Endodermal cell (in vitro differentiated cells): ENCODE measurements around the gene WDCP. TPM values are rescaled to one million over a fixed set of nuclear protein-coding genes. Genes with fewer than 3 reads are reported as not detected.
A peak's percentile ranks its signal among the peaks of the same experiment; 100 is the strongest.

ENCODE experiments used
- DNase-seq: peaks from one replicate; pipeline ENCODE4 v3.0.0-alpha.2; 2017
- H3K27ac ChIP-seq: 2 replicates; pipeline ENCODE4 v1.5.1; 2013; ENCODE audit warnings: mild to moderate bottlenecking, low read depth, low read length, moderate library complexity
- H3K27me3 ChIP-seq: 2 replicates; pipeline ENCODE4 v1.6.1; 2013; ENCODE audit warnings: mild to moderate bottlenecking, low read length, moderate library complexity; ENCODE audit not compliant: insufficient read depth, control insufficient read depth, poor library complexity, severe bottlenecking
- H3K36me3 ChIP-seq: 2 replicates; pipeline ENCODE4 v1.7.0; 2013; ENCODE audit warnings: mild to moderate bottlenecking, low read length, moderate library complexity; ENCODE audit not compliant: control insufficient read depth, insufficient read depth
- H3K4me1 ChIP-seq: one replicate; pipeline ENCODE4 v1.7.0; 2013; ENCODE audit warnings: low read length; ENCODE audit not compliant: control insufficient read depth, insufficient read depth
- H3K4me3 ChIP-seq: 2 replicates; pipeline ENCODE4 v1.5.1; 2013; ENCODE audit warnings: mild to moderate bottlenecking, low read length, moderate library complexity
- H3K9ac ChIP-seq: 2 replicates; pipeline ENCODE4 v1.6.1; 2013; ENCODE audit warnings: mild to moderate bottlenecking, low read length, moderate library complexity; ENCODE audit not compliant: poor library complexity, severe bottlenecking; ENCODE audit errors: extremely low read depth
- H3K9me3 ChIP-seq: 2 replicates; pipeline ENCODE4 v1.6.1; 2013; ENCODE audit warnings: mild to moderate bottlenecking, low read length, moderate library complexity; ENCODE audit not compliant: control insufficient read depth
- H3K27ac Mint-ChIP-seq: 2 replicates; pipeline ENCODE4 v1.8.0; 2020; ENCODE audit warnings: mixed read lengths
- H3K27me3 Mint-ChIP-seq: 2 replicates; pipeline ENCODE4 v1.8.0; 2021; ENCODE audit warnings: mild to moderate bottlenecking, mixed read lengths; ENCODE audit not compliant: insufficient read depth
- H3K36me3 Mint-ChIP-seq: 2 replicates; pipeline ENCODE4 v1.8.0; 2020; ENCODE audit warnings: low read depth, mixed read lengths
- H3K4me1 Mint-ChIP-seq: 2 replicates; pipeline ENCODE4 v1.8.0; 2020; ENCODE audit warnings: mixed read lengths
- H3K4me3 Mint-ChIP-seq: 2 replicates; pipeline ENCODE4 v1.8.0; 2020; ENCODE audit warnings: mild to moderate bottlenecking, moderate library complexity, mixed read lengths
- H3K9me3 Mint-ChIP-seq: 2 replicates; pipeline ENCODE4 v1.8.0; 2020; ENCODE audit warnings: mild to moderate bottlenecking, mixed read lengths
- CTCF ChIP-seq: fragments of 200-600 bp; sonication (generic); conservative IDR thresholded peaks from 2 replicates; pipeline ENCODE4 v1.5.0; 2021; ENCODE audit warnings: antibody characterized with exemption, mild to moderate bottlenecking
- WGBS, 2 experiments: methylation state at CpG; one replicate each; pipeline versions ENCODE4 v1.1.5 to v1.1.7; 2013; ENCODE audit warnings: missing lambda C conversion rate in 2 of 2, mixed read lengths in 1 of 2; ENCODE audit not compliant: insufficient coverage in 1 of 2, insufficient read length in 1 of 2; 5-methylcytosine and 5-hydroxymethylcytosine counted together
- total RNA-seq, 2 donors: library from RNA; stranded (reverse); fragmentation: NEBNext Ultra II Directional in 1 of 2; extraction: Animal tissue kit (Norgen Biotek cat#: 25700) in 1 of 2; gene quantifications; 2 replicates in 1 of 2; 3 replicates in 1 of 2; pipeline ENCODE4 v1.2.1, GENCODE V29; 2021

The WDCP gene
- total RNA-seq, 2 donors from 2014 or later: 18.2 to 24.1 TPM

- Mint-ChIP-seq H3K4me3 (no peak overlapping the region), H3K4me1 (peaks cover 11% of the 10 kb centered on the region), H3K36me3 (no peaks in the 10 kb centered on the region), H3K27me3 (peaks cover 2% of the 10 kb centered on the region), H3K27ac (no peak overlapping the region), H3K9me3 (no peaks in the 10 kb centered on the region)
- 81 to 88% methylated on average over 10 to 23 of the region's 23 CpGs for whole genome bisulfite sequencing, 2 experiments
- Histone ChIP-seq H3K9me3 (no peaks in the 10 kb centered on the region), H3K27ac (no peak overlapping the region), H3K4me1 (no peaks in the 10 kb centered on the region), H3K4me3 (peak overlapping the region; percentile 83), H3K27me3 (no peaks in the 10 kb centered on the region), H3K36me3 (no peaks in the 10 kb centered on the region), H3K9ac (no peak overlapping the region)
- no peak for DNase-seq
- TF ChIP-seq CTCF: no peak
Observed at GRCh38 chr2:24048769-24049484, 1.7 kb upstream of the WDCP start.

- peak overlapping the region; percentile 8 for H3K27ac Mint-ChIP-seq
- Histone ChIP-seq H3K9ac (no peak overlapping the region), H3K27ac (no peak overlapping the region)
Observed at GRCh38 chr2:24047703-24048033, 477 bp upstream of the WDCP start.

GRCh38 chr2:24046599-24046929, 627 bp downstream of the WDCP start:
- Histone ChIP-seq H3K27me3 (no peaks in the 10 kb centered on the region), H3K9ac (peak overlapping the region; percentile 44), H3K4me1 (no peaks in the 10 kb centered on the region), H3K36me3 (no peaks in the 10 kb centered on the region), H3K4me3 (peak overlapping the region; percentile 89), H3K27ac (no peak overlapping the region), H3K9me3 (no peaks in the 10 kb centered on the region)
- peak overlapping the region; percentile 98 for H3K4me3 Mint-ChIP-seq
- H3K4me1 Mint-ChIP-seq: peaks cover 11% of the 10 kb centered on the region
- H3K9me3 Mint-ChIP-seq: no peaks in the 10 kb centered on the region
- peak overlapping the region; percentile 30 for H3K27ac Mint-ChIP-seq
- no peak for DNase-seq
- TF ChIP-seq CTCF: no peak
- H3K27me3 Mint-ChIP-seq: peaks cover 2% of the 10 kb centered on the region
- WGBS, 2 experiments: 0 to 1% methylated on average over 1 to 2 of the region's 2 CpGs
- H3K36me3 Mint-ChIP-seq: peaks cover 4% of the 10 kb centered on the region

More at GRCh38 chr2:24047703-24048033, 477 bp upstream of the WDCP start:
- H3K9me3 ChIP-seq: no peaks in the 10 kb centered on the region
- Mint-ChIP-seq H3K4me3 (peak overlapping the region; percentile 98), H3K36me3 (peaks cover 4% of the 10 kb centered on the region), H3K4me1 (peaks cover 11% of the 10 kb centered on the region), H3K27me3 (peaks cover 2% of the 10 kb centered on the region), H3K9me3 (no peaks in the 10 kb centered on the region)
- DNase-seq: no peak
- 68 to 69% methylated on average over 7 to 8 of the region's 8 CpGs for WGBS, 2 experiments
- no peak for TF ChIP-seq CTCF
- H3K36me3 ChIP-seq: no peaks in the 10 kb centered on the region
- H3K27me3 ChIP-seq: no peaks in the 10 kb centered on the region
- no peaks in the 10 kb centered on the region for H3K4me1 ChIP-seq
- H3K4me3 ChIP-seq: peak overlapping the region; percentile 35
